IPS DF 6.9 (cell line): ENCODE measurements around the gene TMEM161A.

Source experiments
- DNase-seq: peaks from one replicate; pipeline ENCODE4 v3.0.0-alpha.2; 2013; ENCODE audit warnings: low read depth, low spot score
- H3K27ac ChIP-seq: one replicate; pipeline ENCODE4 v1.5.1; 2013; ENCODE audit warnings: low read length, control low read depth
- H3K27me3 ChIP-seq: 2 replicates; pipeline ENCODE4 v1.6.1; 2013; ENCODE audit warnings: mild to moderate bottlenecking, low read length; ENCODE audit not compliant: control insufficient read depth, insufficient read depth
- H3K36me3 ChIP-seq: 2 replicates; pipeline ENCODE4 v1.6.1; 2013; ENCODE audit warnings: low read length; ENCODE audit not compliant: control insufficient read depth, insufficient read depth
- H3K4me1 ChIP-seq: 2 replicates; pipeline ENCODE4 v1.6.1; 2013; ENCODE audit warnings: low read length; ENCODE audit not compliant: control insufficient read depth, insufficient read depth
- H3K4me3 ChIP-seq: 2 replicates; pipeline ENCODE4 v1.5.1; 2013; ENCODE audit warnings: mild to moderate bottlenecking, low read length
- H3K9me3 ChIP-seq: 2 replicates; pipeline ENCODE4 v1.6.1; 2013; ENCODE audit warnings: low read length, inconsistent platforms; ENCODE audit not compliant: control insufficient read depth, insufficient read depth
- WGBS: extraction: QIAGEN DNeasy Blood & Tissue Kit; methylation state at CpG from one replicate; pipeline ENCODE4 v1.1.7; 2013; ENCODE audit warnings: mixed read lengths, missing lambda C conversion rate; ENCODE audit not compliant: insufficient read length, insufficient coverage; 5-methylcytosine and 5-hydroxymethylcytosine counted together

The TMEM161A gene

DNA sequence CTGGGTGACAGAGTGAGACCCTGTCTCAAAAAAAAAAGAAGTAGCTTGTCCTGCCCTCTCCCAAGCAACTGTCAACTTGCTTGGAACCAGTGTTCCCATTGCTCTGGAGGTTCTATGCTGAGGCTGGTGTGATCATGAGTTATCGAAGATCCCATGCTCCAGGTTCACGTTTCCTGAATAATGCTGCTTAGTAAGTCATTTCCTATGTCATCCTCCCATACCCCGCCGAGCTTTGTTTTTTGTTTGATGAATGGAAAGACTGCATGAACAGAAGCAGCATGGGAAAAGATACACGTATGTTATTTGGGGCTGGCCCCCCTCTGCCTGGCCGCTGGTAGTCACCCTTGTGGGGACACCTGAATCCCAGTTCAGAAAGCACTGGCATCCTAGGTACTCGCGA lies 63.2 kb downstream of the TMEM161A start:
- no CpG with 5 or more reads among the region's 8 CpGs for WGBS
- Histone ChIP-seq H3K36me3 (no peaks in the 10 kb centered on the region), H3K27ac (no peak overlapping the region), H3K9me3 (no peaks in the 10 kb centered on the region), H3K4me1 (no peaks in the 10 kb centered on the region), H3K4me3 (no peak overlapping the region), H3K27me3 (peaks cover 6% of the 10 kb centered on the region; the same call in 1 of the 2 replicates)
- DNase-seq, result no peak

- 100% methylated on average over 3 of the region's 13 CpGs for WGBS
- Histone ChIP-seq H3K36me3 (no peaks in the 10 kb centered on the region), H3K27me3 (peaks cover 6% of the 10 kb centered on the region; the same call in 1 of the 2 replicates), H3K27ac (no peak overlapping the region), H3K4me1 (no peaks in the 10 kb centered on the region), H3K9me3 (no peaks in the 10 kb centered on the region), H3K4me3 (no peak overlapping the region)
- no peak for DNase-seq
These were observed 63.9 kb downstream of the TMEM161A start for GRCh38 chr19:19074196-19074882.

DNA sequence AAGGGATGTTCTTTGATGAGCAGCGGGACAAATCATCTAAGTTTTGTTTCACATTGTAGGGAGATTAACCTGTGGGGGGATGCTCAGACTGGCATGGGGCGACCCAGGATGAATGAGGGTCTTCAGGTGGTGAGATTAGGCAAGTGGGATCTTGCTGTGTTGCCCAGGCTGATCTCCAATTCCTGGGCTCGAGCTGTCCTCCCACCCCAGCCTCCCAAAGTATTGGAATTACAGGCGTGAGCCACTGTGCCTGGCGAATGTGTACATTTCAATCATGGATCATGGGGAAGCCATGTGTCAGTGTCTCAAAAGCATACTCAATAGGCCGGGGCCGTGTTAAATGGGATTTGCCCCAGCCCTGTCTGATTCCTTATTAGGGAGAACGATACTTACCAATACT lies 66.4 kb downstream of the TMEM161A start:
- Histone ChIP-seq H3K36me3 (no peaks in the 10 kb centered on the region), H3K27ac (no peak overlapping the region), H3K27me3 (peaks cover 7% of the 10 kb centered on the region; the same call in 1 of the 2 replicates), H3K9me3 (no peaks in the 10 kb centered on the region), H3K4me1 (no peaks in the 10 kb centered on the region), H3K4me3 (no peak overlapping the region)
- no peak for DNase-seq
- WGBS, result no CpG with 5 or more reads among the region's 8 CpGs
